ENCODE data around the gene MTRR.

MTRR gene

GRCh38 chr5:7886849-7887475, 18.0 kb downstream of the MTRR start:
- Histone ChIP-seq H3K9me3 (ENCODE audit: control insufficient read depth, low read length) (no peaks in the 10 kb centered on the region), H3K27ac (ENCODE audit: insufficient read depth, low read length, poor library complexity, severe bottlenecking) (no peak overlapping the region), H3K4me3 (ENCODE audit: insufficient read depth, low read depth, low read length, poor library complexity, severe bottlenecking) (no peak overlapping the region), H3K4me1 (ENCODE audit: control insufficient read depth, insufficient read depth, low read length, poor library complexity, severe bottlenecking) (no peaks in the 10 kb centered on the region), H3K36me3 (ENCODE audit: control insufficient read depth, insufficient read depth, low read length) (peaks cover 63% of the 10 kb centered on the region), H3K27me3 (replicated peaks; ENCODE audit: control insufficient read depth, insufficient read depth, low read length, poor library complexity, severe bottlenecking) (no peaks in the 10 kb centered on the region)
- DNase-seq: no peak

GRCh38 chr5:7888901-7889300, 20.0 kb downstream of the MTRR start:
- Histone ChIP-seq H3K9me3 (ENCODE audit: control insufficient read depth, low read length) (no peaks in the 10 kb centered on the region), H3K36me3 (ENCODE audit: control insufficient read depth, insufficient read depth, low read length) (peaks cover 63% of the 10 kb centered on the region)

GRCh38 chr5:7894439-7894838, 25.5 kb downstream of the MTRR start:
- Histone ChIP-seq H3K9me3 (ENCODE audit: control insufficient read depth, low read length) (no peaks in the 10 kb centered on the region), H3K4me3 (ENCODE audit: insufficient read depth, low read depth, low read length, poor library complexity, severe bottlenecking) (no peak overlapping the region), H3K27ac (ENCODE audit: insufficient read depth, low read length, poor library complexity, severe bottlenecking) (no peak overlapping the region), H3K27me3 (replicated peaks; ENCODE audit: control insufficient read depth, insufficient read depth, low read length, poor library complexity, severe bottlenecking) (no peaks in the 10 kb centered on the region), H3K36me3 (ENCODE audit: control insufficient read depth, insufficient read depth, low read length) (peaks cover 88% of the 10 kb centered on the region), H3K4me1 (ENCODE audit: control insufficient read depth, insufficient read depth, low read length, poor library complexity, severe bottlenecking) (no peaks in the 10 kb centered on the region)
- DNase-seq: no peak

More at GRCh38 chr5:7888901-7889300, 20.0 kb downstream of the MTRR start:
- Histone ChIP-seq H3K4me1 (ENCODE audit: control insufficient read depth, insufficient read depth, low read length, poor library complexity, severe bottlenecking) (no peaks in the 10 kb centered on the region), H3K4me3 (ENCODE audit: insufficient read depth, low read depth, low read length, poor library complexity, severe bottlenecking) (no peak overlapping the region), H3K27me3 (replicated peaks; ENCODE audit: control insufficient read depth, insufficient read depth, low read length, poor library complexity, severe bottlenecking) (no peaks in the 10 kb centered on the region), H3K27ac (ENCODE audit: insufficient read depth, low read length, poor library complexity, severe bottlenecking) (no peak overlapping the region)
- DNase-seq: no peak

- Histone ChIP-seq H3K9me3 (ENCODE audit: control insufficient read depth, low read length) (no peaks in the 10 kb centered on the region), H3K27ac (ENCODE audit: insufficient read depth, low read length, poor library complexity, severe bottlenecking) (no peak overlapping the region), H3K36me3 (ENCODE audit: control insufficient read depth, insufficient read depth, low read length) (peaks cover 88% of the 10 kb centered on the region), H3K27me3 (replicated peaks; ENCODE audit: control insufficient read depth, insufficient read depth, low read length, poor library complexity, severe bottlenecking) (no peaks in the 10 kb centered on the region), H3K4me3 (ENCODE audit: insufficient read depth, low read depth, low read length, poor library complexity, severe bottlenecking) (no peak overlapping the region), H3K4me1 (ENCODE audit: control insufficient read depth, insufficient read depth, low read length, poor library complexity, severe bottlenecking) (no peaks in the 10 kb centered on the region)
- DNase-seq: no peak
Measured at GRCh38 chr5:7894860-7895259, 25.9 kb downstream of the MTRR start.

GRCh38 chr5:7897014-7897600, 28.2 kb downstream of the MTRR start:
- Histone ChIP-seq H3K27me3 (replicated peaks; ENCODE audit: control insufficient read depth, insufficient read depth, low read length, poor library complexity, severe bottlenecking) (no peaks in the 10 kb centered on the region), H3K4me1 (ENCODE audit: control insufficient read depth, insufficient read depth, low read length, poor library complexity, severe bottlenecking) (no peaks in the 10 kb centered on the region), H3K36me3 (ENCODE audit: control insufficient read depth, insufficient read depth, low read length) (peaks cover 92% of the 10 kb centered on the region), H3K4me3 (ENCODE audit: insufficient read depth, low read depth, low read length, poor library complexity, severe bottlenecking) (no peak overlapping the region), H3K9me3 (ENCODE audit: control insufficient read depth, low read length) (no peaks in the 10 kb centered on the region), H3K27ac (ENCODE audit: insufficient read depth, low read length, poor library complexity, severe bottlenecking) (no peak overlapping the region)
- no peak for DNase-seq

- H3K27me3 ChIP-seq (replicated peaks; ENCODE audit: control insufficient read depth, insufficient read depth, low read length, poor library complexity, severe bottlenecking): no peaks in the 10 kb centered on the region
- DNase-seq: no peak
- peaks cover 48% of the 10 kb centered on the region for H3K36me3 ChIP-seq (ENCODE audit: control insufficient read depth, insufficient read depth, low read length)
- no peaks in the 10 kb centered on the region for H3K4me1 ChIP-seq (ENCODE audit: control insufficient read depth, insufficient read depth, low read length, poor library complexity, severe bottlenecking)
- H3K9me3 ChIP-seq (ENCODE audit: control insufficient read depth, low read length): no peaks in the 10 kb centered on the region
- H3K27ac ChIP-seq (ENCODE audit: insufficient read depth, low read length, poor library complexity, severe bottlenecking): no peak overlapping the region
- no peak overlapping the region for H3K4me3 ChIP-seq (ENCODE audit: insufficient read depth, low read depth, low read length, poor library complexity, severe bottlenecking)
Measured at GRCh38 chr5:7902201-7902600, 33.3 kb downstream of the MTRR start.

GRCh38 chr5:7902666-7903625, 34.0 kb downstream of the MTRR start:
- no peaks in the 10 kb centered on the region for H3K27me3 ChIP-seq (replicated peaks; ENCODE audit: control insufficient read depth, insufficient read depth, low read length, poor library complexity, severe bottlenecking)
- peaks cover 42% of the 10 kb centered on the region for H3K36me3 ChIP-seq (ENCODE audit: control insufficient read depth, insufficient read depth, low read length)
- no peaks in the 10 kb centered on the region for H3K4me1 ChIP-seq (ENCODE audit: control insufficient read depth, insufficient read depth, low read length, poor library complexity, severe bottlenecking)
- no peak overlapping the region for H3K27ac ChIP-seq (ENCODE audit: insufficient read depth, low read length, poor library complexity, severe bottlenecking)
- H3K9me3 ChIP-seq (ENCODE audit: control insufficient read depth, low read length): no peaks in the 10 kb centered on the region
- H3K4me3 ChIP-seq (ENCODE audit: insufficient read depth, low read depth, low read length, poor library complexity, severe bottlenecking): no peak overlapping the region
- no peak for DNase-seq

- Histone ChIP-seq H3K36me3 (ENCODE audit: control insufficient read depth, insufficient read depth, low read length) (peaks cover 42% of the 10 kb centered on the region), H3K27me3 (replicated peaks; ENCODE audit: control insufficient read depth, insufficient read depth, low read length, poor library complexity, severe bottlenecking) (no peaks in the 10 kb centered on the region), H3K4me1 (ENCODE audit: control insufficient read depth, insufficient read depth, low read length, poor library complexity, severe bottlenecking) (no peaks in the 10 kb centered on the region), H3K4me3 (ENCODE audit: insufficient read depth, low read depth, low read length, poor library complexity, severe bottlenecking) (no peak overlapping the region), H3K27ac (ENCODE audit: insufficient read depth, low read length, poor library complexity, severe bottlenecking) (no peak overlapping the region), H3K9me3 (ENCODE audit: control insufficient read depth, low read length) (no peaks in the 10 kb centered on the region)
- no peak for DNase-seq
Measured at GRCh38 chr5:7904170-7904569, 35.2 kb downstream of the MTRR start.

- DNase-seq: no peak
- Histone ChIP-seq H3K9me3 (ENCODE audit: control insufficient read depth, low read length) (no peaks in the 10 kb centered on the region), H3K4me3 (ENCODE audit: insufficient read depth, low read depth, low read length, poor library complexity, severe bottlenecking) (no peak overlapping the region), H3K27ac (ENCODE audit: insufficient read depth, low read length, poor library complexity, severe bottlenecking) (no peak overlapping the region), H3K4me1 (ENCODE audit: control insufficient read depth, insufficient read depth, low read length, poor library complexity, severe bottlenecking) (no peaks in the 10 kb centered on the region), H3K36me3 (ENCODE audit: control insufficient read depth, insufficient read depth, low read length) (peaks cover 17% of the 10 kb centered on the region), H3K27me3 (replicated peaks; ENCODE audit: control insufficient read depth, insufficient read depth, low read length, poor library complexity, severe bottlenecking) (no peaks in the 10 kb centered on the region)
Measured at GRCh38 chr5:7907612-7908011, 38.7 kb downstream of the MTRR start.

GRCh38 chr5:7908317-7908716, 39.4 kb downstream of the MTRR start:
- Histone ChIP-seq H3K27ac (ENCODE audit: insufficient read depth, low read length, poor library complexity, severe bottlenecking) (no peak overlapping the region), H3K36me3 (ENCODE audit: control insufficient read depth, insufficient read depth, low read length) (peaks cover 16% of the 10 kb centered on the region), H3K4me3 (ENCODE audit: insufficient read depth, low read depth, low read length, poor library complexity, severe bottlenecking) (no peak overlapping the region), H3K4me1 (ENCODE audit: control insufficient read depth, insufficient read depth, low read length, poor library complexity, severe bottlenecking) (no peaks in the 10 kb centered on the region), H3K9me3 (ENCODE audit: control insufficient read depth, low read length) (no peaks in the 10 kb centered on the region), H3K27me3 (replicated peaks; ENCODE audit: control insufficient read depth, insufficient read depth, low read length, poor library complexity, severe bottlenecking) (no peaks in the 10 kb centered on the region)
- no peak for DNase-seq
